H1 (cell line): Measurements from ENCODE around the gene FHAD1.

ENCODE experiments used
- CBX8 ChIP-seq: fragments of 300-800, 300-1000 bp; sonication (generic); IDR thresholded peaks from 2 replicates; pipeline ENCODE4 v1.7.1; 2016; ENCODE audit warnings: low read depth, low read length, borderline replicate concordance
- EZH2 ChIP-seq: fragments of 200-600 bp; sonication (generic); IDR thresholded peaks from 2 replicates; pipeline ENCODE4 v1.7.1; 2012; ENCODE audit warnings: low read depth, mild to moderate bottlenecking, moderate library complexity, low read length, inconsistent platforms; ENCODE audit not compliant: severe bottlenecking
- HDAC2 ChIP-seq, 2 experiments: fragments of 300-600 bp in 1 of 2; sonication (generic) in 1 of 2; IDR thresholded peaks; 2 replicates each; pipeline ENCODE4 v1.6.1; 2011 to 2012; ENCODE audit warnings: low read depth in 2 of 2, low read length in 2 of 2, mild to moderate bottlenecking in 2 of 2, moderate library complexity in 2 of 2, borderline replicate concordance in 1 of 2, inconsistent platforms in 1 of 2
- POLR2A ChIP-seq, 2 experiments: IDR thresholded peaks; 1 replicate in 1 of 2; 2 replicates in 1 of 2; pipeline ENCODE4 v1.6.1; 2011; ENCODE audit warnings: low read depth in 2 of 2, low read length in 2 of 2, mild to moderate bottlenecking in 2 of 2; ENCODE audit errors: control extremely low read depth in 1 of 2
- SP1 ChIP-seq: IDR thresholded peaks from 2 replicates; pipeline ENCODE4 v1.6.1; 2011; ENCODE audit warnings: low read depth, low read length
- SRF ChIP-seq: IDR thresholded peaks from 2 replicates; pipeline ENCODE4 v1.6.1; 2011; ENCODE audit warnings: mild to moderate bottlenecking, low read depth, low read length, moderate library complexity
- ZNF274 ChIP-seq: IDR thresholded peaks from 2 replicates; pipeline ENCODE4 v1.7.0; 2012; ENCODE audit warnings: low read length, borderline replicate concordance; ENCODE audit errors: extremely low read depth
- TF ChIP-seq, protein P1 (sequence below): IDR thresholded peaks from 2 replicates; pipeline ENCODE4 v1.6.1; 2011; ENCODE audit warnings: low read depth, mild to moderate bottlenecking, low read length; ENCODE audit not compliant: insufficient read depth

DNA sequence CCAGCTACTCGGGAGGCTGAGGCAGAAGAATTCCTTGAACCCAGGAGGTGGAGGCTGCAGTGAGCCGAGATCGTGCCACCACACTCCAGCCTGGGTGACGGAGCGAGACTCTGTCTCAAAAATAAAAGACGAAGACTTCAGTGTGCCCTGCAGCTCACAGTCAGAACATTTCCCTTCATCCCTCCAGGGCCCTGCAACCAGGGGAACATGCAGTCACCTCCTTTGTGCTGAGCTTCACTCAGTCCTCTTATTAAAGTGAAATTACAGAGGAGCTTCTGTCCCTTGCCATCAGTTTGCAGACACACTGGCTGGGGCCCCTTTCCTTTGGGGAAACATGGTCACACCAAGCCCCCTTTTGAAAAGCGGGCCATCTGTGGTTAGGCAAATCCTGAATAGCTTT lies 24.2 kb downstream of the FHAD1 start:
- no peak for TF ChIP-seq EZH2
- no peak for TF ChIP-seq ZNF274
- TF ChIP-seq POLR2A (IDR thresholded peaks at IDR 0.05; ENCODE audit: control extremely low read depth in 1 of 2, low read depth in 2 of 2, low read length in 2 of 2) = no peak
- TF ChIP-seq CBX8 = no peak
- TF ChIP-seq SP1 = no peak
- TF ChIP-seq HDAC2 (IDR thresholded peaks at IDR 0.05; ENCODE audit: borderline replicate concordance in 1 of 2, low read depth in 2 of 2, low read length in 2 of 2) = no peak
- TF ChIP-seq SRF = no peak
- TF ChIP-seq, protein P1, sequence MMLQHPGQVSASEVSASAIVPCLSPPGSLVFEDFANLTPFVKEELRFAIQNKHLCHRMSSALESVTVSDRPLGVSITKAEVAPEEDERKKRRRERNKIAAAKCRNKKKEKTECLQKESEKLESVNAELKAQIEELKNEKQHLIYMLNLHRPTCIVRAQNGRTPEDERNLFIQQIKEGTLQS = no peak
